Measurements from ENCODE around the gene DRC3. TPM values are rescaled to one million over a fixed set of nuclear protein-coding genes. Genes with fewer than 3 reads are reported as not detected.

Gene DRC3
- total RNA-seq, 1 donor from 2014 or later: 0.43 TPM

DNA sequence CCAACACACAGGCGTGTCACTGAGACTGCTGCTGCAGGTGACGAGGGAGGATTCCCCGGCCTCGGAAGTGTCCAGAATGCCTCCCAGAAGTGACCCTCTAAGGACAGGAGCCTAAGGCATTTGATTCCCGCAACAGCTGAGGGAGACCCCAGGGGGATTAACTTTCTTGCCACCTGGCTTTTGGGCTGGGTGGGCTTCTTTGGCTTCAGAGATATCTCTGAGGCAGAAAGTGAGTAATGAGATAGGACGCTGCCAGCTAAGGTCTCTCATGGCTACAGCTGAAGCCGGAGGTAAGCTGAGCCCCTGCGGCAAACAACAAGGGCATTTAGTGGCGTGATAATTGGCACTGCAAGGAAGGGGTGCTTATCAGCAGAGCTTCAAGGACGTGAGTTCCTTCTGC, 17.0 kb downstream of the DRC3 start:
- no peak overlapping the region for H3K4me3 ChIP-seq (ENCODE audit: insufficient read depth, low read depth, low read length)
- no peak for DNase-seq (ENCODE audit: low read depth)
- FAIRE-seq: no peak
- no peak overlapping the region for H3K27ac Mint-ChIP-seq (ENCODE audit: unreplicated experiment)
- H3K4me3 Mint-ChIP-seq (ENCODE audit: unreplicated experiment): no peak overlapping the region
- no peaks in the 10 kb centered on the region for H3K27me3 ChIP-seq (ENCODE audit: insufficient read depth, low read length)
- H3K4me1 ChIP-seq (ENCODE audit: insufficient read depth, low read length): peaks cover 18% of the 10 kb centered on the region
- no peaks in the 10 kb centered on the region for H3K79me2 ChIP-seq (ENCODE audit: insufficient read depth, low read length)
- H2AFZ ChIP-seq (ENCODE audit: low read depth, low read length): no peak overlapping the region
- no peaks in the 10 kb centered on the region for H4K20me1 ChIP-seq (ENCODE audit: insufficient read depth, low read length)
- no peak overlapping the region for H3K4me2 ChIP-seq (ENCODE audit: low read length)
- no peak overlapping the region for H3K27ac ChIP-seq (ENCODE audit: low read depth, low read length)
- H3K4me1 Mint-ChIP-seq (ENCODE audit: low read depth, unreplicated experiment): peaks cover 8% of the 10 kb centered on the region
- H3K9me3 ChIP-seq (ENCODE audit: insufficient read depth, low read depth, low read length): no peaks in the 10 kb centered on the region
- H3K27me3 Mint-ChIP-seq (ENCODE audit: low read depth, unreplicated experiment): peaks cover 7% of the 10 kb centered on the region
- no peaks in the 10 kb centered on the region for H3K9me3 Mint-ChIP-seq (ENCODE audit: unreplicated experiment)
- no peaks in the 10 kb centered on the region for H3K36me3 Mint-ChIP-seq (ENCODE audit: low read depth, unreplicated experiment)
- no peak overlapping the region for H3K9ac ChIP-seq (ENCODE audit: low read length)
- H3K36me3 ChIP-seq (ENCODE audit: insufficient read depth, low read length): no peaks in the 10 kb centered on the region
- TF ChIP-seq EZH2 (IDR thresholded peaks at IDR 0.05; ENCODE audit: insufficient read depth, low read length): no peak
- TF ChIP-seq, protein P1, sequence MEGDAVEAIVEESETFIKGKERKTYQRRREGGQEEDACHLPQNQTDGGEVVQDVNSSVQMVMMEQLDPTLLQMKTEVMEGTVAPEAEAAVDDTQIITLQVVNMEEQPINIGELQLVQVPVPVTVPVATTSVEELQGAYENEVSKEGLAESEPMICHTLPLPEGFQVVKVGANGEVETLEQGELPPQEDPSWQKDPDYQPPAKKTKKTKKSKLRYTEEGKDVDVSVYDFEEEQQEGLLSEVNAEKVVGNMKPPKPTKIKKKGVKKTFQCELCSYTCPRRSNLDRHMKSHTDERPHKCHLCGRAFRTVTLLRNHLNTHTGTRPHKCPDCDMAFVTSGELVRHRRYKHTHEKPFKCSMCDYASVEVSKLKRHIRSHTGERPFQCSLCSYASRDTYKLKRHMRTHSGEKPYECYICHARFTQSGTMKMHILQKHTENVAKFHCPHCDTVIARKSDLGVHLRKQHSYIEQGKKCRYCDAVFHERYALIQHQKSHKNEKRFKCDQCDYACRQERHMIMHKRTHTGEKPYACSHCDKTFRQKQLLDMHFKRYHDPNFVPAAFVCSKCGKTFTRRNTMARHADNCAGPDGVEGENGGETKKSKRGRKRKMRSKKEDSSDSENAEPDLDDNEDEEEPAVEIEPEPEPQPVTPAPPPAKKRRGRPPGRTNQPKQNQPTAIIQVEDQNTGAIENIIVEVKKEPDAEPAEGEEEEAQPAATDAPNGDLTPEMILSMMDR (IDR thresholded peaks at IDR 0.05; ENCODE audit: insufficient read depth, low read depth, low read length): no peak

DNA sequence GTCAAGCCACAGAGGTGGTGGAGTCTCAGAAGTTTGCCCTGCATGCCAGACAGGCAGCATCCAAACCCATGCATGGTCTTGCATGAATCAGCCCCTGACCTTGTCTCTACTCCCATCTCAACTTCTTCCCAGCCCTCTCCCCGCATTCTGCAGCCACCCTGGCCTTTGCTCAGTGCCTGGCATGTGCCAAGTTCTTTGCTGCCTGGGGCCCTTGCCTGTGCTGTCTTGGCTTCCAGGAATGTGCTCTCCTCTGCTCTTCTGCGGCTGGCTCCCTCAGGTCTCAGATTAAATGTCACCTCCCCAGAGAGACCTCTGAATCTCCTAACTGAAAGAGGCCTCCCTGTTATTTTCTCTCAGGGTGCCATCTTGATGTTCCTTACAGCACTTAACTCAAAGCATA, 17.6 kb downstream of the DRC3 start:
- FAIRE-seq (no peak), DNase-seq (ENCODE audit: low read depth) (no peak)
- Mint-ChIP-seq H3K27me3 (ENCODE audit: low read depth, unreplicated experiment) (peaks cover 10% of the 10 kb centered on the region), H3K4me1 (ENCODE audit: low read depth, unreplicated experiment) (peaks cover 13% of the 10 kb centered on the region), H3K36me3 (ENCODE audit: low read depth, unreplicated experiment) (peaks cover 2% of the 10 kb centered on the region), H3K9me3 (ENCODE audit: unreplicated experiment) (no peaks in the 10 kb centered on the region), H3K27ac (ENCODE audit: unreplicated experiment) (peak overlapping the region; percentile 88), H3K4me3 (ENCODE audit: unreplicated experiment) (no peak overlapping the region)
- Histone ChIP-seq H4K20me1 (ENCODE audit: insufficient read depth, low read length) (no peaks in the 10 kb centered on the region), H3K27ac (ENCODE audit: low read depth, low read length) (peak overlapping the region; percentile 71), H3K4me1 (ENCODE audit: insufficient read depth, low read length) (peaks cover 18% of the 10 kb centered on the region), H3K4me2 (ENCODE audit: low read length) (no peak overlapping the region), H3K36me3 (ENCODE audit: insufficient read depth, low read length) (no peaks in the 10 kb centered on the region), H3K79me2 (ENCODE audit: insufficient read depth, low read length) (no peaks in the 10 kb centered on the region), H3K9me3 (ENCODE audit: insufficient read depth, low read depth, low read length) (no peaks in the 10 kb centered on the region), H3K4me3 (ENCODE audit: insufficient read depth, low read depth, low read length) (no peak overlapping the region), H3K27me3 (ENCODE audit: insufficient read depth, low read length) (no peaks in the 10 kb centered on the region), H2AFZ (ENCODE audit: low read depth, low read length) (no peak overlapping the region), H3K9ac (ENCODE audit: low read length) (peak overlapping the region; percentile 34)
- no peak for TF ChIP-seq EZH2 (IDR thresholded peaks at IDR 0.05; ENCODE audit: insufficient read depth, low read length)
- TF ChIP-seq, protein P1 (IDR thresholded peaks at IDR 0.05; ENCODE audit: insufficient read depth, low read depth, low read length): no peak

DNA sequence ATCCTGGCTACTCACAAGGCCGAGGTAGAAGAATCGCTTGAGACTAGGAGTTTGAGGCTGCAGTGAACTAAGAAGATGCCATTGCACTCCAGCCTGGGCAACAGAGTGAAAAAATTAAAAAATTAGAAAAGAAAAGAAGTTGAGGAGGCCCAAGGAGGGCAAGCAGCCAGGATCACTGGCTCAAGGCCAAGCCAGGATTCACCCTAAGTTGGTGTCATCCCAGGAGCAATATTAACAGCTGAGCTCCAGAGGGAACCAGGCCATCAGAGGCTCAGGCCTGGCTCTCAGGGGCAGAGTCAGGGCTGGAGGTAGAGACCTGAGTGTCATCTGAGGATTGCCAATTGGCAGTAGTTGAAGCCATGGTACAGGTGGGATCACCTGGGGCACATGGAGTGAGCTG, 20.7 kb downstream of the DRC3 start:
- peaks cover 11% of the 10 kb centered on the region for H3K27me3 Mint-ChIP-seq (ENCODE audit: low read depth, unreplicated experiment)

More for the DNA sequence above, 20.7 kb downstream of the DRC3 start:
- H3K36me3 ChIP-seq (ENCODE audit: insufficient read depth, low read length): no peaks in the 10 kb centered on the region
- no peak overlapping the region for H3K4me2 ChIP-seq (ENCODE audit: low read length)
- H3K79me2 ChIP-seq (ENCODE audit: insufficient read depth, low read length): no peaks in the 10 kb centered on the region
- no peaks in the 10 kb centered on the region for H3K27me3 ChIP-seq (ENCODE audit: insufficient read depth, low read length)
- H2AFZ ChIP-seq (ENCODE audit: low read depth, low read length): no peak overlapping the region
- no peak for TF ChIP-seq EZH2 (IDR thresholded peaks at IDR 0.05; ENCODE audit: insufficient read depth, low read length)
- TF ChIP-seq, protein P1 (IDR thresholded peaks at IDR 0.05; ENCODE audit: insufficient read depth, low read depth, low read length): no peak
- Mint-ChIP-seq H3K4me3 (ENCODE audit: unreplicated experiment) (peak overlapping the region; percentile 57), H3K4me1 (ENCODE audit: low read depth, unreplicated experiment) (peaks cover 13% of the 10 kb centered on the region), H3K27ac (ENCODE audit: unreplicated experiment) (no peak overlapping the region), H3K9me3 (ENCODE audit: unreplicated experiment) (no peaks in the 10 kb centered on the region), H3K36me3 (ENCODE audit: low read depth, unreplicated experiment) (peaks cover 3% of the 10 kb centered on the region)
- peaks cover 18% of the 10 kb centered on the region for H3K4me1 ChIP-seq (ENCODE audit: insufficient read depth, low read length)
- DNase-seq (ENCODE audit: low read depth) (no peak), FAIRE-seq (no peak)
- H3K4me3 ChIP-seq (ENCODE audit: insufficient read depth, low read depth, low read length): no peak overlapping the region
- no peaks in the 10 kb centered on the region for H3K9me3 ChIP-seq (ENCODE audit: insufficient read depth, low read depth, low read length)
- no peaks in the 10 kb centered on the region for H4K20me1 ChIP-seq (ENCODE audit: insufficient read depth, low read length)
- H3K9ac ChIP-seq (ENCODE audit: low read length): no peak overlapping the region
- H3K27ac ChIP-seq (ENCODE audit: low read depth, low read length): no peak overlapping the region
